HG03460 (cell line): ENCODE measurements around the gene SLC39A11.
"Not testable (repeated sequence)": the region's sequence is repeated elsewhere in the genome, so short reads cannot be mapped to it uniquely, and the experiment has no call there.

Source experiments
- ATAC-seq: cut with Tn5 transposase; IDR thresholded peaks from one replicate; pipeline ENCODE4 v1.9.1; 2021; ENCODE audit not compliant: unreplicated experiment

The SLC39A11 gene

DNA sequence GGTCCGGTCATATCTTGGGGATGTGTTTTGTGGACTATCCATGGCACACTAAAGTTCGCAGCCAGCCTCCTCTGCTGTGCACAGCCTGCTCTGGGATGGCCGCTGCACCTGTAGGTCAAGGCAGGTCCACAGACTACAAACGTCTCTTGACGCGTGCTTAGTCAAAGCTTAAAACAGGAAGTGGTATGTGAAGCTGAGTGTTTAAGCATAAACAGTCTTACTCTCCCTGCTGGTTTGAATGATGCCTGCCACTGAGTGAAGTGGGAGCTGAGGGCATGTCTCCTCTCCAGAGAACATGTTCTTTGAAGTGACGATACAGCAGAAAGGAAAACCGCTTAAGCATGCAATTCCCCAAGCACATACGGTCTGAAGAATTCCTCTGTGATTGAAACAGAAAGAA lies 365.6 kb downstream of the SLC39A11 start:
- ATAC-seq: peak; percentile 91

- ATAC-seq: peak; percentile 37
These were observed 366.9 kb downstream of the SLC39A11 start for GRCh38 chr17:72725433-72726068.

DNA sequence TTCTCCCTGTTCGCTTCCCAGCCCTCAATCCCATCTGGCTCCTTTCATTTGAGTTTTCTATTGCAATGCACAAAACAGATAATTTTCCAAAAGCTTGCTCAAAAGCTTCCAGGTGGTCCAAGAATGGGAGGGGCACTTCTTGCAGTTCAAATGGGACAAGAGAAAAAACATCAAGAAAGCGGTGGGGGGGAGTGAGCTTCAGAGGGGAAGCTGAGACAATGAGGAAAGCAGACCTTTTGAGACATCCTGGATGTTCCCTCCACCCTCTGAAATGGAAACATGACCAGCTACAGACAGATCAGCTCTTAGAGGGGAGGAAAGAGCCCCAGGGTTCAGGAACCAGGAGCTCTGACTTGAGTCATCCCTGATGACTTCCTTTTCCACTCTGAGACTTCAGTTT lies 368.2 kb downstream of the SLC39A11 start:
- ATAC-seq: no peak

- ATAC-seq: no peak
These were observed 368.8 kb downstream of the SLC39A11 start for GRCh38 chr17:72723711-72724110.

GRCh38 chr17:72720494-72720825 lies 372.0 kb downstream of the SLC39A11 start:
- ATAC-seq: no peak

DNA sequence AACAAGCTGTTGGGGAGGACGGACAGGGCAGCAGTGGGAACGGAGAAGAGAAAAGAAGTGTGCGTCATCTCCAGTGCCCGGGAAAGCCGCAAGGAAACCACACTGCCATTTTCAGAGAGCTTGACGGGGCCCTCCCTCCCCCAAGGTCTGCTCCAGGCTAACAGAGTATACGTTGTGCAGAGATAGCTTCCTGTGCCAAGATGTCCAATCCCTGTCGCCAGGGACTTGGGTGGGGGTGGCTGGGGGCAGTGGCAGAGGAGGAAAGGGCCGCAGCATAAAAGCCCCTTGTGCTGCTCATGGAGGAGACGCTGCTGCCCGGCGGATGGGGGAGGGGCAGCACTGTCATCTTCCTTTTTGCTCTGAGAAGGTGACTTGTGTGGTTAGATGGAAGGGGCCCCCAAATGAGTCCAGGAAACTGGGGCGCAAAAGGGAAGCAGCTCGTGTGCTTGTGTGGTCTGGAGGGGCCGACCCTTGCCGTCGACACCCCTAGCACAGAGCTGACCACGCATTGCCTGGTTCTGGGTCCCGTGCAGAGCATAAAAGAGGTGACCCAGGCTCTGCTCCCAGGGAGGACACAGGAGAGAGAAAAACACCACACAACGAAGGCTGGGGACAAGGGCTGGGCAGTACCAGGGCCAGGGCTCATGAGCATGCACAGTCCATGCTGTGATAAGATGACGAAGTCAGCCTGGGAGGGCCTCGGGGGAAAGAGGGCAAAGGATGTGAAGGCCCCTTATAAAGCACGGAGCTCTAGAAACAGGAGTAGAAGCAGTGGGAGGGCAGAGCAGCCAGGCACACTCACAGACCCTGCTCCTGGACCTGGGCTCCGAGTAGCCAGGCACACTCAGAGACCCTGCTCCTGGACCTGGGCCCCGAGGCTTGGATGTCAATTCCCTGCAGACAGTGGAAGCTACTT lies 372.7 kb downstream of the SLC39A11 start:
- no peak for ATAC-seq

- ATAC-seq: no peak
These were observed 373.3 kb downstream of the SLC39A11 start for GRCh38 chr17:72719206-72719577.

GRCh38 chr17:72717676-72718075 lies 374.8 kb downstream of the SLC39A11 start:
- ATAC-seq: no peak

DNA sequence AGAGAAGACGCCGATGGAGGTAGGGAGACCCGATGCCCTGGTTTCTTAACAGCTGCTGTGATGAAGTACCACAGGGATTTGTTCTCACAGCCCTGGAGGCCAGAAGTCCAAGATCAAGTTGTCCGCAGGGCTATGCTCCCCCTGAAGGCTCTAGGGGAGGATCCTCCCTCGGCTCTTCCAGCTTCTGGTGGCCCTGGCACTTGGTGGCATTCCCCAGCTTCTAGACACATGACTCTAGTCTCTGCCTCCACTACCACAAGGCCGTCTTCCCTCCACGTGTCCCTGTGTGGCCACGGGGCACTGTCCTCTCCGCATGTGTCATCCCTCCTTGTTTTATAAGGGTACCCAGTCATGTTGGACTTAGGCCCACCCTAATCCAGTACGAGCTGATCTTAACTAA lies 375.2 kb downstream of the SLC39A11 start:
- ATAC-seq: no peak

GRCh38 chr17:72715906-72716572 lies 376.4 kb downstream of the SLC39A11 start:
- no peak for ATAC-seq

DNA sequence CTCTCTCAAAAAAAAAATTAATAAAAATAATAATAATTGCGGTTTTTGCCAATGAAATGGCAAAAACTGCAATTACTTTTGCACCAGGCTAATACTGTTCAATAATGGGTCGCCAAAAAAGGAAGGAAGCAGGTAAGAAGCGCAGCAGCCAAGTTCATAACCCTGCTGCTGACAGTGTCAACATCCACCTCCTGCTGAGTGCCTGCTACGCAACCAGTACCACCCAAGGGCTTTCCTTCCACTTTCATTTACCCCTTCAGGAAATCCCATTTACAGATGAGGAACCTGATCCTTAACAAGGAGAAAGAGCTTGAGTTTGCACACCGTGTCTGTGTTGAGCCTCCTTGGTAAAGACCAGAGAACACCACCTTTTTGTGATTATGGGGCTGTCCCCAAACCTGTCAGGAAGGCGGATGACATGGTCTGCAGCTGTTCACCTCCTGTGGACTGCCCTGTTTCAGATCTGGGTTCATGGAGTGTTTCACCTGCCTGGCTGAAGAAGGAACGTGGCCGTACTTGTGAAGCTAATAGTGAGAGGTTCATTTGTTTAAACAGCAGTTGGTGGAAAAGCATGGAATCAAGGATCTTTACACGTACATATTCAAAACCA lies 378.0 kb downstream of the SLC39A11 start:
- no peak for ATAC-seq

DNA sequence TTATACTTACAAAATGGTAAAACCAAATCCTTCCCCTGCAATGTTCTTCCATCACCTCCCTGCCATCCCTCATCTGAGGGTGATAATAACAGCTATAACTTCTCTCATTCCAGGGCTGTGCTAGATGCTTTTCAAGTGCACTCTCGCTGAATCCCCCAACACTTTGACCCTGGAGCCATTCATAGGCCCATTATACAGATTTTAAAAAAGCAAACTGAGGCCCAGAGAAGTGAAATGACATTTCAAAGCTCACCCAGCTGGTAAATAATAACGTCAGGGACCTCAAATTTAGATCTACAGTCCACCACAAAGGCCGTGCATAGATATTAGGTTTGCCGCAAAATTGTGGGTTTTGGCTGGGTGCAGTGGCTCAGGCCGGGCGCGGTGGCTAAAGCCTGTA lies 378.8 kb downstream of the SLC39A11 start:
- no peak for ATAC-seq

DNA sequence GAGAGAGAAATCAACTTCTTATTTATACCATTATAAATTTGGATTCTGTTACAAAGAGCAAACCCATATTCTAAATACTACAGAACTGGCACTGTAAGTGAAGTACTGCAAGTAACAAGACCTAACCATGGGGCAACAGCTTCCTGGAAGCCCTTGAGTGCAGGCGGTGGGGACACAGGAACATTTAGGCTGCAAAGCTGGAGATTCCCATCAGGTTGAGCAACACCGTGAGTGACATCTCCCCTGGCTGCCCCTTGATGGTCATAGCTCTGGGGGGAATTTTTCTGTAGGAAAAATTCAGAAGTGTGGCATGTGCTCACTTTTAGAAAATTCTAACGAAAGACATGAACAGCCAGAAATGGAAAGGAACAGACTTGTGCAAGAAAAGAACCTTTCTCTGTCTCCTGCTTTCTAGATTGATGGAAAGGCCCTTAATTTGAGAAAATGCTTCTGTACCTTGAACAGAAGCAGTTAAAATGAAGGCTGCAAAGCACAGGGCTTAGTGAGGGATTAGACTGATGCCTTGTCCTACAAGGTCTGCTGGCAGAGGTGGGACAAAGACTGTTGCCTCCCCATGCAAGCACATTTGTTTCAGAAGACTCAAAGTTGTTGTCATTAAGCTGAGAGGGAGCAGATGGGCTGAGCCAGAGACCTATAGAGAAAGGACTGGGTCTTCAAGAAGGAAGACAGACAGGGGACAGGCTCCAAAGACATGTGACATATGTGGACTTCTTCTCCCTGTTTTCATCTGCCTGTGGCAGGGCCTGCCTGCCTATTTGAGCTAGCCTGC lies 380.8 kb downstream of the SLC39A11 start:
- no peak for ATAC-seq

- no peak for ATAC-seq
These were observed 381.7 kb downstream of the SLC39A11 start for GRCh38 chr17:72710834-72711233.

DNA sequence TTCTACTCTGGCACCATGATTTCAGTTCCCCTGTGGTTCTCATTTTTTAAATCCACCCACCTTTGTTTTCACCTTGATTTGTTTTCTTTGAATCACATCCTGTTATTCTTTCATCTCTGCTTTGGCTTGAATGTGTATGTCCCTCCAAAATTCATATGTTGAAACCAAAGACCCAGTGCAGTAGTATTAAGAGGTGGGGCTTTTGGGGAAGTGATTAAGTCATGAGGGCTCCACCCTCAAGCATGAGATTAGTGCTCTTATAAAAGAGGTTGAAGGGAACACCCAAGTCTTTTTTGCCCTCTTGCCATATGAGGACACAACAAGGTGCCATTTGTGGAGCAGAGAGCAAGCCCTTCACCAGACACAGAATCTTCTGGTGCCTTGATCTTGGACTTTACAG lies 382.3 kb downstream of the SLC39A11 start:
- ATAC-seq: no peak

GRCh38 chr17:72708682-72709081 lies 383.8 kb downstream of the SLC39A11 start:
- ATAC-seq: not testable (repeated sequence)

DNA sequence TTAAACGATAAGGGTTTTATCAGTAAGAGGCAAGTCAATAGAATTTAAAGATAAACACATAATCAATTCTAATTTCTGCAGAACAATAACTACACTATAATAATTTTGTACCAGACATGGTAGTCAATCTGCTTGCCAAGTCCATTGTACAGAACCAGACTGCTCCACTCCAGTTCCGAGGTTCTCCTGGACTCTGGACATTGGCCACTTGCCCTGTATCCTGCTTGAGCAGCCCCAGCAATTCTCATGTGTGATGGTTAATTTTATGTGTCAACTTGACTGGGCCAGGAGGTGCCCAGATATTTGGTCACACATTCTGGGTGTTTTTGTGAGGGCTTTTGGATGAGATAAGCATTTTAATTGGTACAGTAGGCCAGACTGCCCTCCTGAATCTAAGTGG lies 384.6 kb downstream of the SLC39A11 start:
- no peak for ATAC-seq

- ATAC-seq: no peak
These were observed 386.0 kb downstream of the SLC39A11 start for GRCh38 chr17:72706396-72706981.

- no peak for ATAC-seq
These were observed 386.5 kb downstream of the SLC39A11 start for GRCh38 chr17:72705905-72706395.

DNA sequence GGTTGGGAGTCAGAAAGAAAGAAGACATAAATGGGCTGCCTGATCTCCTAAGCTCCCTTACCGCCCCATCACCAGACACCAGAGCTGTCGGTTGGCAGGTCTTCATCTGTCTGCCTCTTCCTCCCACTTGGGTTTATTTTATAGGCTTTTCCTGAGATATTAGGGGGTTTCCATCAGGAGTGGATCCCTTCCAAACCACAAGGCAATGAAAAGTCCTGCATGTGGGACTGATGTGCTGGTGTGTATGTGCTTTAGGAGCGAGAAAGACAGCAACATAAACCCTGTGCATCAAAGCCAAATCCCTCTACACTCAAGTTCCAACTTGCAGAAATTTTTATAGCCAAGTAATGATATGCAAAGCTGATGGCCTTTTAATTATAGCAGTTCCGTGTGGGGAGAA lies 389.5 kb downstream of the SLC39A11 start:
- no peak for ATAC-seq
